Omental fat pad (tissue), 4 donors: Measurements from ENCODE around the gene HMGB2. TPM values are rescaled to one million over a fixed set of nuclear protein-coding genes. Genes with fewer than 3 reads are reported as not detected.

Experiments
- ATAC-seq: fragments of 150-250 bp; one replicate; pipeline ENCODE4 v1.9.1; 2016; ENCODE audit warnings: mild to moderate bottlenecking, moderate library complexity; ENCODE audit not compliant: low FRiP score
- DNase-seq: peaks from one replicate; pipeline ENCODE4 v3.0.0-alpha.2; 2019; ENCODE audit warnings: low spot score
- CTCF ChIP-seq, 3 donors: fragments of 450-650 bp; IDR thresholded peaks; one replicate each; pipeline ENCODE4 v1.5.1; 2016 to 2017; ENCODE audit warnings: antibody characterized with exemption in 3 of 3, mild to moderate bottlenecking in 3 of 3, moderate library complexity in 2 of 3
- total RNA-seq, 4 donors: library from RNA; depleted of rRNA; stranded (reverse); fragments of >200 nt; gene quantifications; one replicate each; pipeline ENCODE4 v1.1.0, GENCODE V29; 2016

HMGB2 gene
- total RNA-seq, 4 donors from 2014 or later, result 32.5 to 109 (median 51.7) TPM

- ATAC-seq (no peak), DNase-seq (no peak)
- no peak for TF ChIP-seq CTCF (IDR thresholded peaks at IDR 0.05)
Observed at GRCh38 chr4:173337463-173337862, 3.3 kb upstream of the HMGB2 start.

GRCh38 chr4:173334891-173335752, 964 bp upstream of the HMGB2 start:
- DNase-seq (no peak), ATAC-seq (peak; percentile 26)
- no peak for TF ChIP-seq CTCF (IDR thresholded peaks at IDR 0.05)

GRCh38 chr4:173333658-173334084, 487 bp downstream of the HMGB2 start:
- DNase-seq, result no peak
- peak; percentile 42 for ATAC-seq
- no peak for TF ChIP-seq CTCF (IDR thresholded peaks at IDR 0.05)

- DNase-seq (no peak), ATAC-seq (no peak)
- no peak for TF ChIP-seq CTCF (IDR thresholded peaks at IDR 0.05)
Observed at GRCh38 chr4:173332963-173333657, 1.0 kb downstream of the HMGB2 start.

- no peak for ATAC-seq
- no peak for TF ChIP-seq CTCF (IDR thresholded peaks at IDR 0.05)
- no peak for DNase-seq
Observed at GRCh38 chr4:173332021-173332487, 2.1 kb downstream of the HMGB2 start.

GRCh38 chr4:173330590-173330989, 3.6 kb downstream of the HMGB2 start:
- no peak for TF ChIP-seq CTCF (IDR thresholded peaks at IDR 0.05)
- no peak for ATAC-seq
- no peak for DNase-seq
